Measurements from ENCODE around the gene TCIRG1.

The TCIRG1 gene

DNA sequence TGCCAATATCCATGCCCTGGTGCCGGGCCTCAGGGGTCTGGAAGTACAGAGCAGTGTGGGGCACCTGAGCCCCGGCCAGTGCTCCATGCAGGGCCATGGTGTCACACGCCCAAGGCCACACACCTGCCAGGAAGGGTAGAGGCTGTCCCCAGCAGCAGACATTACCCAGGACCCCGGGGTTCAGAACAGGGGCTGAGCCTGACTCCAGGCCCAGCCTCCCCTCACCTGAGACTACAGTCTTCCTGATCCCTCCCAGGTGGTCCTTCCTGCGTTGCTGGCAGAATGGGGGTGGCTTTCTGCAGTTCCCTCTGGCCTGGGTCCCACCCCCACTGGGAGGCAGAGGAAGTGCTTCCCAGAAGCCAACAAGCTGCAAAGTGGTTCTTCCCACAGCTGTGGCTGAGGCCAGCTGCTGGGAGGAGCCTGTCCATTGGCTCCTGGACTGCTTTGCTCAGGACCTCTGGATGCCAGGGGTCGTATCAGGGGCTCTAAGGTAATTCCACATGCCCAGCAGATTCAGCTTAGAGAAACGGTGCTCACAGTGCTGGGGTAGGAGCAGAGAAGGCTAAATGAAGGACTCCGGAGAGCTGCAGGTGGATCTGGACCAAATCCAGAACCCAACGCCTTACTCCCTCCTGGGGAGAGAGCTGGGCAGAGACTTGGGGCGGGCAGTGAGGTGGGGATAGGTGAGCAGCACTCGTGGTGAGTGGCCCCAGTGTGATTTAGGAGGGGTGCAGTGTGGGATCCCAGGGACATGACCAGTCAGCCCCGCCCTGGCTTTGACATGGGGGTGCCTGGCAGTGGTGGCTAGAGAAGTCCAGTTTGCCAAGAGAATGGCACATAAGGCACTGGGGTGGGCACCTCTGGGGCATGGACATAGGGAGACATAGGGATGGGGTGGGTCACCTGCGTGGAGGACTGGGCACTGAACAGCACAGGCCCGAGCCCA is 12.6 kb downstream of the TCIRG1 start:
- no peak for DNase-seq (ENCODE audit: low spot score)

DNA sequence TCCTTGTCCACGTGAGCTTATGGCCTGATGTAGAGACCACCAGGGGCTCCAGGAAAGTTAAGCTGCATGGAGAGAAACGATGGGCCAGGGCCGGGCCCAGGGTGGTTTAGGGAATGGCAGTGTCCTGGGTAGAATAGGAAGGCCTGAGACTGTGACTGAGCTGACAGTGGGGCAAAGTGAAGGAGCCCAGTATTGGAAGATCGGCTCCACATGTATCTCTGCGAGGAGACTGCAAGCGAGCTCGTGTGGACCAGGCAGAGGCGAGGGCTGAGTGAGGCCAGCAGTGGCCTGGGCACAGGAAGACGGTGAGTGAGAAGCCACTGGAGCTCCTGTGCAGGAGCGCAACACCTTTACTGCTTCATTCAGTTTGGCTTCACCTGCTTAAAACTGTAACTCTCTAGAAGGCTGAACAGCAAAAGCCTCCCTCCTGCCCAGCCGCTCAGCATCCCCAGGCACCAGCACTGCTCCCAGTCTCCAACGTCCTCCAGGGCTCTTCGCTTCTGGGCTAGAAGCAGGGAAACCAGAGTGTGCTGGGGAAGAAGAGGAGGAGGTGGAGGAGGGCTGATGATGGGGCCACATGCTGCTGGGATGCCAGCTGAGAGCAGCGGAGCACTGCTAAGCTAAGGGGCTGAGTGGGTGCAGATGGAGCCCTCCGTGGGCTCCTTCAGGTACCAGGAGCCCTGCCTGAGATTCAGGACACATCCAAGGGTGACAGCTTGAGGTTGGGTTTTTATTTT is 13.5 kb downstream of the TCIRG1 start:
- no peak for DNase-seq (ENCODE audit: low spot score)

DNA sequence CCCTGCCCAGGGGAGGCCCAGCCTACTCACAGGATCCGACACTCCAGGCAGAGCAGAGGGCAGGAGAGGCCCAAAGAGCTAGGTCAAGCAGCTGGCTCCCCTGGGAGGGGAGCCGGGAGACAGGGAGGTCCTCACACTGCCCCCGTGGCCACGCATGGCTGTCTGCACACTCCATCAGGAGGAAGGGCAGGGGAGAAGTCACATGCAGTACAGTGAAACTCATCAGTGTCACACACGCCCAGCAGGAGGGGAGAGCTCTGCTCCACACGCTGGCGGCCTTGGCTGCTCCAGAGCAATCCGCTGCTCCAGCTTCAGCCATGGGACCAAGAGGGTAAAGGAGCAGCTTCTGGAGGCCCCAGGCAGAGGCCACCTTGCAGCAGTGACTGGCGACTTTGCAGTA is 14.3 kb downstream of the TCIRG1 start:
- DNase-seq (ENCODE audit: low spot score), result no peak

DNA sequence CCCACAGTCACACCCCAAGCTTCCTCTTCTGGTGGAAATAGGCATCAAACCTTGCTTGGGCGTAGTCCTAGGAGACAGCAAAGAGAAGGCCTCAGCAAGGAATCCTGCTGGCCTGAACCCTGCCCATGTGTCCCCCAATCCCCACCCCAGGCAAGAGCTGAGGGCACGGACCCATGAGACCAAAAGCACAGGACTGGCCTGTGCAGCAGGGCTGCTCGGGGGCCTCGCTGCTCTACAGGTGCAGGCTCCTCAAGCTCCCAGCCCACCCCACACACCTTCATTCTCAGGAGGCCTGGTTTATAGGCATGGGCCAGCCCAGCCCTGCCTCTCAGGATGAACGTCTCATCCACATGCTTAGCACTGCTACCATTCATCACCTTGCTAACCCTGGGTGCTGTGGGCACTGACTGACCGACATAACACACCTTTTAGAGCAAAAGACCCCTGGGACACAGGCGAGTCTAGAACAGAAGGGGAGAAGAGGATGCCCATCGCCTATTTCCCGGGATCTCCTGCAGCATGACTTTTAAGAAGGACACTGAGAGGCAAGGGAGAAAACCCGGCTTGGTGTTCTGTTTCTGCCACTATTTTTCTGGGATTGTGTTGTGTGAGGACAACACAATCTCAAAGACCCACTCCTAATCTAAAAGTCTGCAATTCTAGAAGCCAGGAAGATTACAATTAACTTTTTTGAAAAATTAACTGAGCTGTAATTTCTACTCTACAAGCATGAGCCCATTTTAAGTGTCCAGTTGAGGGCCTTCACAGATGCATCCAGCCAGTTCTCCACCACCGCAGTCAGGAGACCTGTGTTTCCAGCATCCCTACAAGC is 15.4 kb downstream of the TCIRG1 start:
- DNase-seq (ENCODE audit: low spot score), result no peak

DNA sequence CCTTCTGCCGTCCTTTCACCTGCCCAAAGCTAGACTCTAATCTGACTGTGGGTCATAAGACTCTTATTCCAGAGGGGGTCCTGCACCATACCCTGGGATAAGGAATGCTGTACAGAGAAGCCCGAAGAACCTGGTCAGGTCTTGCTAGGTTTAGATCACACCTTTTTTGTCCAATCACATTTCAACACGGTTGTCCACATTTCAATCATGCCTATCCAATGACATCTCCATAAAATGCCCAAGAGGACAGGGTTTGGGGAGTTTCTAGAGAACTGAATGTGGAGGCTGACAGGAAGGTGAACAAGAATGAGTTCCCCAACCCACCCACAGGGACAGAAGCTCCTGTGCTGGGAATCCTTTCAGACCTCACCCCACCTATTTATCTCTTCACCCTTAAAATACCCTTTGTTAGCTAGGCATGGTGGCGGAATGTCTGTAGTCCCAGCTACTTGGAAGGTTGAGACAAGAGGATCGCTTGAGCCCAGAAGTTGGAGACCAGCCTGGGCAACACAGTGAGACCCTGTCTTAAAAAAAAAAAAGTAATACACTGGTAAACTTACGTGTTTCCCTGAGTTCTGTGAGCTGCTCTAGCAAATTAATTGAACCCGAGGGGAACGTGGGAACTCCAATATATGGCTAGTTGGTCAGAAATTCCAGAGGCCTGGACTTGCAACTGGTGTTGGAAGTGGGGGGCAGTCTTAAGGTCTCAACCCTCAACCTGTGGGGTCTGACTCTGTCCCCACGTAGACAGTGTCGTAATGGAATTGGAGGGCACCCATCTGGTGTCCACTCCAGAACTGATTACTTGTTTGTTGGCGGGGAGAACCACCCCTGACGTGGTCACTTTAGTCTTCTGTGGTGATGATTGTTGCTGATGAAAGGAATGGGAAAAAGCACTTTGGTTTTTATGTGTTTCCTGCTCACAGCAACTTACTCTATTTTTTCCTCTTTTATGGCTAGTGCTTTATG is 17.8 kb downstream of the TCIRG1 start:
- no peak for DNase-seq (ENCODE audit: low spot score)

DNA sequence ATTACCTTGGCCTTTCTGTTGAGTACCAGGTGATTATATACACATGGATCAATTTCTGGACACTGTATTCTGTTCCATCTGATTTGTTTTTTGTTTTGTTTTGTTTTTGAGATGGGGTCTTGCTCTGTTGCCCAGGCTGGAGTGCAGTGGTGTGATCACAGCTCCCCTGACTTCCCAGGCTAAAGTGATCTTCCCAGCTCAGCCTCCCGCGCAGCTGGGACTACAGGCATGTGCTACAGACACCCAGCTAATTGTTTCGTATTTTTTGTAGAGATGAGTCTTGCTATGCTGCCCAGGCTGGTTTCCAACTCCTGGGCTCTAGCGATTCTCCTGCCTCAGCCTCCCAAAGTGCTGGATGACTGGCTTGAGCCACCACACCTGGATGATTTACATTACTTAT is 19.0 kb downstream of the TCIRG1 start:
- DNase-seq (ENCODE audit: low spot score), result no peak

DNA sequence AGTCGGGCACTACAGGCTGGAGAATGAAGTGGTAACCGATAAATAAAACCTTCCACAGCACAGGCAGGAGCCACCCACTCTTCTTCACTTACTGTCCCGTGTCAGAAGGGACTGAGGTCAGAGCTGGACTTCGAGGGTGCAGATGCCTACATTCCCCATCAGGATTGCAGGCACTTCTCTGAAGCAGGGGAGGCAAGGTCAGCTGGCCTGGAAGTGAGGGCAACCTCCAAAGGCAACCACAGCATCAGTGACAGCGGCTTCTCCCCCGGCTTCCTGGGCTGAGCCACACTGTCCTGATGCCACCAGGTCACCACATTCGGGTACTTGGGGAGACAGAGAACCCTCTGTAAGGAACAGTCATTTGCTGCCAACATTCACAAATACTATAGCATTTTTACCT is 22.7 kb downstream of the TCIRG1 start:
- DNase-seq (ENCODE audit: low spot score), result no peak

DNA sequence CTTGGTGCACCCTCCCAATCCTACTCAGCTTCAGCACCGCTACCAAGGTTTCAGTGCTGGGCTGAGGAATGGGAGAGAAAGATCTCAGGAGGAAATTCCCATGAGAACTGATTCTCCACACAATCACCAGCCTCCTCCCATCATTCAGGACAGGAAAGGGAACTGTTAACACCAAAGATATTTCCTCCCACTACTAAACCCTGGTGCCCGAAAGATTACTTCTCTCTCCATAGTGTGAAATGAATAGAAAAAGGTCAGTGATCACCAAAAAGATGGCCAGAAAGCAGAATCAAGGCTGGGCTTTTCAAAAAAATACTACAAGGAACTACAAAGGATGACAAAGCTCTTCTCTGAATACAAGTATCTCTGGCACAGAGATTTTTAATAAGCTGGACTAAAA is 26.1 kb downstream of the TCIRG1 start:
- no peak for DNase-seq (ENCODE audit: low spot score)

DNA sequence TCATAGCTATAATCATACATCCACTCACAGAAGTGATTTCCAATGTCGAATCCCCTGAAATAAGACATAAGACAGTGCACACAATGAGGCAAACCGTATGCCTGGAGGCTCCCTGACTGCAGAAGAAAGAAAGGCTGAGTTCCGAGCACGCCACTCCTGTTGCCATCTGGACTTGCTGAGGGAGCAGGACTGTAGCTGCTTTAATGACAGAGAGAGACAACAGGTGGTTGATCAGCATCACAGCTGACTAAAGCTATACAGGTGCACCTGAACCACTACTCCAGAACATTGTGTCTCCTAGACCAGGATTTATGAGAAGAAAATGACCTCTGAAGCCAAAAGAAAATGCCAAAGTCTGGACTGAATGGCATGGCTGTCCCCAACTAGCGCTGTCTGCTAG is 27.0 kb downstream of the TCIRG1 start:
- DNase-seq (ENCODE audit: low spot score), result no peak

DNA sequence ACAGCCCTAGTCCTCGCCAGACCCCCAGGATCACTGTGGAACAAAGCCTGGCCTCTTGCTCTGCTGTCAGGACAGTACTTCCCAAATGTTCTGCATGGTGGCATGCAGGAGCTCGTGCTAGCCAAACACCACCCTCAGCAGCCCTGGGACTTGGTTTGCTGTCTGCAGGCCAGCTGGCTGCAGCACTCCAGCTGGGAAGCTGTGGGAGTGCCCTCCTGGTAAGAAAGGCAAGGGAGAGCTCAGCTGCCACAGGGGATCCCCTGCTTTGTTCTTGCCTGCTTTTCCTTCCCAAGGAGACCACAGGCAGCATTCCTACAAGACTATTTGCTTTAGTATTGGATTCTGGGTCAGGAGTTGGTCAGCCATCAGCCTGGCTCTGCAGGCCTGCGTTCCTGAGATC is 27.9 kb downstream of the TCIRG1 start:
- peak; percentile 40 for DNase-seq (ENCODE audit: low spot score)

DNA sequence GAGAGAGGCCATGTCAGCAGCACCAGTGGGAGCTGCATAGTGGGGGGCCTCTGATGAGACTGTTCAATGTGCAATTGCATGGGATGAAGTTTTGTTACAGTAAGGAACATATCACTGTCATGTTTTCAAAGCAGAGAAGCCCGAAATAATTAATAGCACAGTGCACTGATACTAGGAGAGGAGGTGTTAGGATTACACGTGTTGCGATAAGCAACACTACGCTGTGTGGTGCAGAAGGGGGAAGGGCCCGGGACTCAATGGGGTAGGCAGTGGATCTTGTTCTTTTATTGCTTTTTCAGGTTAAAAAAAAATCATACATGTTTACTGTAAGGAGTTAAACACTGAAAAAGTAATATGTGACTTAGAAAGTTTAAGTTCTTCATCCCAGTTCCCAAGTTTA is 29.2 kb downstream of the TCIRG1 start:
- no peak for DNase-seq (ENCODE audit: low spot score)

DNA sequence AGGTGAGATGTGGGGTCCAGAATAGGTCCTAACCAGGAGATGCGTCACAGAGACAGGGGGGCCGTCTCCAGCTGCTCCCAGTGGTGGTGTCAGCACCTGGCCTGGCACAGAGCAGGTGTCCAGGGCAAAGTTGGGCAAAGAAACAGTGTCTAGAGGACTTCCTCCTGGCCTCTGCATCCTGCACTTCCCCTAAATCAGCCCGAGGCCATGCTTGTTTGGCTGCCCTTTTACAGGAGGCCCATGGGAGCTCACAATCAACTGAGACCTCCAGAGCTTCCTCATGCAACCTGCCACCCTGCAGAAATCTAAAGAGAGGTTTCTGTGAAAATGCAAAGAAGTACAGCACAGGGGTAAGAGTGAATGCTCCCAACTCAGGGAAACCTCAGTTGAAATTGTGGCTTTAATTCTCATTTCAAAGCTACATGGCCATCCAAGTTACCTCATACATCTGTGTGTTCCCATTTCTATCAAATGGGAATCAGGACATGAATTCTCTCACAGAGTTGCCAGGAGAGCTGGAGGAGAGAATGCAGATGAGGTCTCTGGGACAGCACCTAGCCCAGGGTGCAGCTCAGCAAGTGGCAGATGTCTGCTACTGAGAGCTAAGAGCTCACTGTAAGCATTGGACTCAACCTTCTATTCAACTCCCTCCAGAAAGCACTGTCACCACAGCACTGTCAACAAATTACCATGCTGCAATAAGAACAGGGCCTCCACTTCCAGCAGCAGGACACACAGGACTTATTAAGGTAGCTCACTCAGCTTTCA is 32.6 kb downstream of the TCIRG1 start:
- no peak for DNase-seq (ENCODE audit: low spot score)

DNA sequence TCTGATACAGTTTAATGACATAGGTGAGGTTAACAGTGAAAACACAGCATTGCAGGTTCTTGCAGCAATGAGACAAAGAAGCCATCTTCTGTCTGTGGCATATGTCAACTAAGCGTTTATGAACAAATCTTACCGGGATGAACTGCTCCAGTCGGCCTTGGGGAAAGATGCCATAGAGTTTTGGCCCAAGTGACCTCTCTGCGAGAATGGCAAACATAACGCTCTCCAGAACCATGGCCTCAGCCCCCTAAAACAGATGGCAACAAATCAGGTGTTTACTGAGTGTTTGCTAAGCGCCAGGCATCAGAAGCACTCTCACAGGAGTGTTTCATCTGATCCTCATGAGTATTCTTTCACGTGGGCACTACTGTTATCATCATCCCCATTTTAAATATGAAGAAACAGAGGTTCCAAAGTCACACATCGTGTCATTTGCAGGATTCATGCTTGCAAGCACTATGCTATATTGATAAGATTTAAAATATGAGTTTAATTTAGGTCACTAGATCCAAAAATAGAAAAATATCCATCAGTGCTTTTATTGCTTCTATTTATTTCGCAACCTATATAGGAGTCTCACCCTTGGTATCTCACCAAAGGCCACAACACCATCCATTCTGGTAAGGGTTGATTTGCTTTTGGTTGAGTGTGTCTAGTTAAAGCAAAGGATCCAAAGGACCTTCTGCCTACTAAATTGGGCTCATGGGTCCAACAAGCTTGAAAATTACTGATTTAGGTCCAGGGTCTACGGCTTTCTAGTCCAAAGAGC is 35.9 kb downstream of the TCIRG1 start:
- DNase-seq (ENCODE audit: low spot score), result no peak

DNA sequence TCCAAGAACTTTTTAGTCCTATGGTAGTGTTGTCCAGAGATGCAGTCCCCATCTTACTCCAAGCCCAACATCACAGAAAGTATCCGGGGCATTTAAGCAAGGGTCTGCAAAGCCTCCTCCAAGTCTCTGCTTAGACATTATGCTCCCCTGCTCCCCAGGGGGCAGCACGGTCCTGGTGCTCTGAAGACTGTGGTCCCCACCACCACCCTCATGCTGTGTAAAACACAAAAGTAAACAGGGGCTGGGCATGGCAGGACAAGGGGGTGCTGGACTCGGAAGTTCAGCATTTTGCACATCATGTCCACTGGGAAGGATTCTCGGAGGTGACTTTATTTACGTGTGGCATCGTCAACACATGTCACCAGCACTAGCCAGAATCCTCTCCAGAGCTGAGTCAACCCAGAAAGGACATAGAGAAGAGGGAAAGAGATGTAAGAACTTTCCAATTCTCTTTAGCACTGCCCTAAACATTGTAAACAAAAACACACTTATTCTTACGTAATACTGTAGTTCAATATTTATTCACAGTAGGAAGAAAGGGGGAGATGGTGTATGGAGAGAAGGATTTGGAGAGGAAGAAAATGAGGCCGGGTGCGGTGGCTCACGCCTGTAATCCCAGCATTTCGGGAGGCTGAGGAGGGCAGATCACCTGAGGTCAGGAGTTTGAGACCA is 37.7 kb downstream of the TCIRG1 start:
- no peak for DNase-seq (ENCODE audit: low spot score)

DNA sequence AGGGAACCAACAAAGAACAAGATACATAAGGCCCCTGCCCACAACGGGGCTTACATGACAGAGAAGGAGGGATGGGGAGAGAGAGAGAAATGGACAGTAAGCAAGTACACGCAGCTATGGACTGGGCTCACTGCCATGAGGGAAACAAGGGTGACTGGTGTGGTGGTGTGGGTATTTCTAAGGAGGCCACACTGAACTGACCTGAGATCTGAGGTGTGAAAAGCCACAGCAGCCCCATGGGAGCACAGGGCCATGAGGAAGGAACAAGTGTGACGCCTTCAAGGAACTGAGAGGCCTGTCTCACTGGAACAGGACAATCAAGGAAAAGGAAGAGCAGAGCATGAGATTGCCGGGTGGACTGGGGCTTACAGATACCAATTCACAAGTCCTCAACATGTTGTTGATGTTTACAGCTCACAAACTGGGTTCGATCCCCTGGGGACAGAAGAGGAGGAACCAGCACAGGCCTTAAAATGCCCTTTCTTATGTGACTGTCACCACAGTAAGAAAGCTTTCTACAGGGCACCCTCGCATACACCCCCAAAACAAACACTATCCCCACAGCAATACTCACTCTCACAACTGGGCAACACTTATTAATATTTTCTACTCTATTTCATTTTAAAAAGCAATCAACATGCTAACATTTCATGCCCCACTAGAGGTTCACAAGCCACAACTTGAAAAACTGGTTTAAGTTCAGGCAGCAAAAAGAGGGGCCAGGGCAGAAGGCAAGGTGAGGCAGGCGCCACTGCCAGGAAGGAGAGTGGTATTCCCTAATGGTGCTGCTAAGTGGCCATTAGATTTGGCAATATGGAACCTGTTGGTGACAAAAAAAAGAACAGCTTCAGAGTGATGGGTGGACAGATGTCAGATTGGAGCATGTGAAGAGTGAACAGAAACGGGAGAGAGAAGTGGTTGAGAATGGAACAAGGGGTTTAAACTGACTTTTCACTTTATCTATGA is 39.1 kb downstream of the TCIRG1 start:
- DNase-seq (ENCODE audit: low spot score), result peak; percentile 31

DNA sequence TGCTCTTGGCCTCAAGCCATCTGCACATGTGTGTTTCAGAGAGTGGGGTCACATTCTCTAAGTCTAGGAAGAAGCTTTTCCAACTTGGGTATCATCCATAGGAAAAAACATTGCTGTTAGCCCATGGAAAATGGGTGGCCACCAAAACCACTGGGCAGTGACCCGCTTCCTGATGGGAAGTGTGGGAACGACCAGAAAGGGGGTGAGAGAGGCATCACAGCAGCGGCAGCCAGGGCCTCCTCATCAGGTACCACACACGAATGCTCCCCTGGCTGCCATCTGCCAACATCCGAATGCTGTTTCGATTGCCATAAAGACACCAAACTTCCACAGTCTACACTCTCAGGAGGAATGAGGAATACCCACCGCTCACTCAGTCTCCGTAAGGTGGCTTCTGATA is 42.0 kb downstream of the TCIRG1 start:
- no peak for DNase-seq (ENCODE audit: low spot score)

DNA sequence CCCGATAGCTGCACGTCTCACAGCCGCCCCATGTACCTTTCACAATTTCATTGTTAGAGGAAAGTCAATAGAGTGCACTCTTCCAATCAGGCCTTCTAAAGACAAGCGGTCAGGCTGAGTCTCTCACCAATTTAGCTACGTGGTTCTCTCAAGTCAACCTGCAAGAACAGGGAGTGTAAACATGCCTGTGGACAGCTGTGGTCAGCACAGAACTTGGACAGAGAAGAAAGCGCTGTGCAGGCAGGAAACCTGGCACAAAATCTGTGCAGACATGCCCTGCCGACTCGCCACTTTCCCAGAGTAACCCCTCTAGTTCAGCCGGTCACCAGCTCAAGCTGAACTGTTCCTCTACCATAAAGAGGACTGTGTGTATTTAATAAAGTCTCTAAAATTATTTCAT is 42.9 kb downstream of the TCIRG1 start:
- no peak for DNase-seq (ENCODE audit: low spot score)

DNA sequence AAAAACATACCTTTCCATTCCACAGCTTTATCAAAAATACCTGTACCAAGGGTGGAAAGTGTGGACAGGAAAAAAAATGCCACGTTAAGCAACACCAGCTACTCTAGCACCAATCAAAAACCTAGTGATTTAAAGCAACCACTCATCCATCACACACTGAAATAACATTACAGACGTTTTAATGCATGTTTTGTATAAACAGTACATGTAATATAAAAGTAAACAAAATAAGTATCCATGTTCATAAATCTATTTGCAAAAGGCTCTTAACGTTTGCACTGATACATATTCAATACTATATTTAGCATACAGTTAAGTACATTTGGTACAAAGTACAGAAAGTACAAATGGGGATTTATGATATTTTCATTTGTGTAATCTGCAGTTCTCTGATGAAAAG is 43.7 kb downstream of the TCIRG1 start:
- DNase-seq (ENCODE audit: low spot score), result no peak

Measured in pons (tissue), 1 donor.